ENCODE results near the gene MSH4. TPM values are rescaled to one million over a fixed set of nuclear protein-coding genes. Genes with fewer than 3 reads are reported as not detected.
"Not testable (repeated sequence)": the region's sequence is repeated elsewhere in the genome, so short reads cannot be mapped to it uniquely, and the experiment has no call there.

The MSH4 gene
- total and polyA plus RNA-seq, 12 donors: 0.07 to 0.33 (median 0.22) TPM; not detected in 2

DNA sequence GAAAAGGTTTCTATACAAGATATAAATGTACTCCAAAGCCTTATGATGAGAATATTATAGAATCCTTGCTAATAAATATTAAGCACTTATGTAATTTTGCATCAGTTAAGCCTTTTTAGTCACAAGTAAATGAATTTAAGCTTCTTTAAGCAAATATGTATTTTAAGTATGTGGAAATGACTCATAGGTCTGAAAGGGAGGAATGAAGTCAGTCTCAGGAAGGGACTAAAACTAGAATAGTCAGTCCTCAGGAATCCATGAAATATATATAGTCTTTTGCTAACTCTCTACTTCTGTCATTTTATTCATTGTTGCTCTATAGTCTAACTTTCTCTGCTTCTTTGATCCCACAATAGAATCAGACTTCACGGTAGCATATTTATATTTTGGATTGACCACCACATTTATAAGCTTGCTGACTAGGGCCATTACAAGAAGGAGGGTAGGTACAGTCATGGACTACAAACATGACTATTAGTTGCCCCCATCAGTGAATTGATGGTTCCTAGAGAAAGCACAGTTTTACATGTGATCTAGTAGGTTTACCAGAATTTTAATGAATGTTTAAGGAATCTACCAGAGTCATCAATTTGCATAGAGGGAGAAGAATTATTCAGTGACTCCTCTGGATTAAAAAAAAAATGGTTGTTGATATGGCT, 30.9 kb upstream of the MSH4 start:
- intact Hi-C loops (cut with DNase I): no loop called here
- Histone ChIP-seq H3K9me3 (replicated peaks in 1 of 3) (no peaks in the 10 kb centered on the region), H3K27me3 (no peaks in the 10 kb centered on the region), H3K27ac (no peak overlapping the region), H3K36me3 (replicated peaks in 1 of 2) (no peaks in the 10 kb centered on the region), H3K4me3 (no peak overlapping the region), H3K4me1 (replicated peaks in 1 of 2) (no peaks in the 10 kb centered on the region)
- DNase-seq: no peak
- TF ChIP-seq CTCF (IDR thresholded peaks at IDR 0.05) (no peak), POLR2A (IDR thresholded peaks at IDR 0.05) (no peak)
- 88 to 95% (median 94%) methylated on average over 1 of the region's 1 CpG for WGBS, 4 donors

- no peak overlapping the region for H3K4me3 ChIP-seq
- WGBS, 4 donors: 86 to 90% (median 88%) methylated on average over 1 of the region's 1 CpG
- intact Hi-C loops (cut with DNase I): no loop called here
These were observed 28.7 kb upstream of the MSH4 start for GRCh38 chr1:75768016-75768415.

DNA sequence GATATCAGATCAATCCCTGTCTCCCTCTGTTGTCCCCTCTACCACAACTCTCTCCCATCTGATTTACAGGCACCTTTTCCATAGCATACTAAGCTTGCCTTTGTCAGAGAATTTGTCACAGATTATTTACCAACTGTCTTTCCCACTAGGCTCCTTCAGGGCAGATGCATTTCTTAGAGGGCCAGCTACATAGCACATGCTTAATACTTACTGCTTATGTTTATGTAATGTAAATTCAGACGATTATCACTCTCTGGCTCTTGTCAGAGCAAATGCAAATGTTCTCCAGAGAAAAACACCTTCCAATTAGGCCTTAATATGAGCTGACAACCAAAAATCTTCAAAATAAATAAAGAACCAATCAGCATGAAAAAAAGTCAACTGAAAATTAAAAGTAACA, 25.9 kb upstream of the MSH4 start:
- TF ChIP-seq POLR2A (IDR thresholded peaks at IDR 0.05): no peak
- no peak for TF ChIP-seq CTCF (IDR thresholded peaks at IDR 0.05)
- intact Hi-C loops (cut with DNase I): no loop called here
- H3K9me3 ChIP-seq (replicated peaks in 1 of 3): no peaks in the 10 kb centered on the region

More at GRCh38 chr1:75768016-75768415, 28.7 kb upstream of the MSH4 start:
- no peaks in the 10 kb centered on the region for H3K4me1 ChIP-seq (replicated peaks in 1 of 2)
- no peaks in the 10 kb centered on the region for H3K9me3 ChIP-seq (replicated peaks in 1 of 3)
- DNase-seq: no peak
- H3K27me3 ChIP-seq: no peaks in the 10 kb centered on the region
- no peak for TF ChIP-seq CTCF (IDR thresholded peaks at IDR 0.05)
- no peak for TF ChIP-seq POLR2A (IDR thresholded peaks at IDR 0.05)
- no peaks in the 10 kb centered on the region for H3K36me3 ChIP-seq (replicated peaks in 1 of 2)
- no peak overlapping the region for H3K27ac ChIP-seq

GRCh38 chr1:75771978-75772377, 24.7 kb upstream of the MSH4 start:
- Histone ChIP-seq H3K36me3 (replicated peaks in 1 of 2) (no peaks in the 10 kb centered on the region), H3K9me3 (replicated peaks in 1 of 3) (no peaks in the 10 kb centered on the region), H3K4me3 (no peak overlapping the region), H3K4me1 (replicated peaks in 1 of 2) (no peaks in the 10 kb centered on the region), H3K27me3 (no peaks in the 10 kb centered on the region), H3K27ac (no peak overlapping the region)
- no peak for DNase-seq
- WGBS, 4 donors: 72 to 78% (median 76%) methylated on average over 3 of the region's 3 CpGs
- TF ChIP-seq CTCF (IDR thresholded peaks at IDR 0.05) (no peak), POLR2A (IDR thresholded peaks at IDR 0.05) (no peak)
- intact Hi-C loops (cut with DNase I): no loop called here

More for the DNA sequence above, 25.9 kb upstream of the MSH4 start:
- no peak overlapping the region for H3K27ac ChIP-seq
- no peaks in the 10 kb centered on the region for H3K36me3 ChIP-seq (replicated peaks in 1 of 2)
- H3K4me1 ChIP-seq (replicated peaks in 1 of 2): no peaks in the 10 kb centered on the region
- WGBS, 4 donors: 69 to 73% (median 70%) methylated on average over 1 of the region's 1 CpG
- H3K4me3 ChIP-seq: no peak overlapping the region
- no peak for DNase-seq
- no peaks in the 10 kb centered on the region for H3K27me3 ChIP-seq

DNA sequence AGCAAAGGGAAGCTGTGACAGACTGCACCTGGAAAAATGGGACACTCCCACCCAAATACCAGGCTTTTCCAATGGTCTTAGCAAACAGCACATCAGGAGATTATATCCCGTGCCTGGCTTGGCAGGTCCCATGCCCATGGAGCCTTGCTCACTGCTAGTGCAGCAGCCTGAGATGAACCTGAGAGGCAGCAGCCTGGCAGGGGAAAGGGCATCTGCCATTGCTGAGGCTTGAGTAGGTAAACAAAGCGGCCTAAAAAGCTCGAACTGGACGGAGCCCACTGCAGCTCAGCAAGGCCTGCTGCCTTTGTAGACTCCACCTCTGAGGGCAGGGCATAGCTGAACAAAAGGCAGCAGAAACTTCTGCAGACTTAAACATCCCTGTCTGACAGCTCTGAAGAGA, 18.9 kb upstream of the MSH4 start:
- DNase-seq; H3K4me3 ChIP-seq; H3K4me1 ChIP-seq (replicated peaks in 1 of 2); intact Hi-C loops (cut with DNase I); H3K27me3 ChIP-seq; H3K9me3 ChIP-seq (replicated peaks in 1 of 3); H3K36me3 ChIP-seq (replicated peaks in 1 of 2); H3K27ac ChIP-seq: not testable (repeated sequence)
- WGBS, 4 donors: 66 to 95% (median 79%) methylated on average over 4 of the region's 4 CpGs

GRCh38 chr1:75778694-75779093, 18.0 kb upstream of the MSH4 start:
- H3K4me3 ChIP-seq; H3K9me3 ChIP-seq (replicated peaks in 1 of 3); H3K27me3 ChIP-seq; H3K36me3 ChIP-seq (replicated peaks in 1 of 2); intact Hi-C loops (cut with DNase I); H3K4me1 ChIP-seq (replicated peaks in 1 of 2); DNase-seq; H3K27ac ChIP-seq: not testable (repeated sequence)
- WGBS, 4 donors: 85 to 93% (median 89%) methylated on average over 5 of the region's 5 CpGs

DNA sequence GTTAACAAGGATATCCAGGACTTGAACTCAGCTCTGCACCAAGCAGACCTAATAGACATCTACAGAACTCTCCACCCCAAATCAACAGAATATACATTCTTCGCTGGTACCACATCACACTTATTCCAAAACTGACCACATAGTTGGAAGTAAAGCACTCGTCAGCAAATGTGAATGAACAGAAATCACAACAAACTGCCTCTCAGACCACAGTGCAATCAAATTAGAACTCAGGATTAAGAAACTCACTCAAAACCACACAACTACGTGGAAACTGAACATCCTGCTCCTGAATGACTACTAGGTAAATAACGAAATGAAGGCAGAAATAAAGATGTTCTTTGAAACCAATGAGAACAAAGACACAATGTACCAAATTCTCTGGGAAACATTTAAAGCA, 16.5 kb upstream of the MSH4 start:
- H3K27me3 ChIP-seq; intact Hi-C loops (cut with DNase I); H3K4me1 ChIP-seq (replicated peaks in 1 of 2); H3K4me3 ChIP-seq; H3K27ac ChIP-seq; H3K36me3 ChIP-seq (replicated peaks in 1 of 2); DNase-seq; H3K9me3 ChIP-seq (replicated peaks in 1 of 3): not testable (repeated sequence)
- WGBS, 4 donors: 77 to 80% (median 78%) methylated on average over 4 of the region's 4 CpGs
